BLaER1 (cell line): Measurements from ENCODE around the gene TBC1D2.
"Not testable (repeated sequence)": the region's sequence is repeated elsewhere in the genome, so short reads cannot be mapped to it uniquely, and the experiment has no call there.

Experiments used
- H3K27ac ChIP-seq: shearing (Covaris generic); formaldehyde crosslinking; 2 replicates; pipeline ENCODE4 v1.8.1; 2022
- H3K27me3 ChIP-seq: shearing (Covaris generic); formaldehyde crosslinking; 2 replicates; pipeline ENCODE4 v1.8.1; 2022
- H3K36me3 ChIP-seq: shearing (Covaris generic); formaldehyde crosslinking; 2 replicates; pipeline ENCODE4 v1.8.1; 2022
- H3K4me1 ChIP-seq: shearing (Covaris generic); formaldehyde crosslinking; 2 replicates; pipeline ENCODE4 v1.8.1; 2022
- H3K4me2 ChIP-seq: shearing (Covaris generic); formaldehyde crosslinking; 2 replicates; pipeline ENCODE4 v1.8.1; 2022
- H3K4me3 ChIP-seq: shearing (Covaris generic); formaldehyde crosslinking; 2 replicates; pipeline ENCODE4 v1.8.1; 2022
- H3K9ac ChIP-seq: shearing (Covaris generic); formaldehyde crosslinking; 2 replicates; pipeline ENCODE4 v1.8.1; 2022
- H3K9me3 ChIP-seq: shearing (Covaris generic); formaldehyde crosslinking; 2 replicates; pipeline ENCODE4 v1.8.1; 2022
- H4K20me1 ChIP-seq: shearing (Covaris generic); formaldehyde crosslinking; 2 replicates; pipeline ENCODE4 v1.8.1; 2022
- Cebpa-rat ChIP-seq: shearing (Covaris generic); IDR thresholded peaks from 2 replicates; pipeline ENCODE4 v1.8.1; 2022

TBC1D2 gene

GRCh38 chr9:98290411-98290810 lies 35.0 kb upstream of the TBC1D2 start:
- Histone ChIP-seq H3K4me2 (no peak overlapping the region), H3K27ac (no peak overlapping the region), H3K9ac (no peak overlapping the region), H3K4me1 (no peaks in the 10 kb centered on the region), H3K27me3 (no peaks in the 10 kb centered on the region), H4K20me1 (no peaks in the 10 kb centered on the region), H3K9me3 (no peaks in the 10 kb centered on the region), H3K4me3 (no peak overlapping the region), H3K36me3 (no peaks in the 10 kb centered on the region)
- TF ChIP-seq Cebpa-rat: no peak

GRCh38 chr9:98289614-98290201 lies 34.3 kb upstream of the TBC1D2 start:
- Histone ChIP-seq H3K4me1 (no peaks in the 10 kb centered on the region), H3K9ac (no peak overlapping the region), H3K36me3 (no peaks in the 10 kb centered on the region), H4K20me1 (no peaks in the 10 kb centered on the region), H3K4me3 (no peak overlapping the region), H3K9me3 (no peaks in the 10 kb centered on the region), H3K4me2 (no peak overlapping the region), H3K27ac (no peak overlapping the region), H3K27me3 (no peaks in the 10 kb centered on the region)
- TF ChIP-seq Cebpa-rat: no peak

- H3K27ac ChIP-seq: no peak overlapping the region
- H3K27me3 ChIP-seq: no peaks in the 10 kb centered on the region
- no peaks in the 10 kb centered on the region for H3K4me1 ChIP-seq
- H3K36me3 ChIP-seq: no peaks in the 10 kb centered on the region
- H3K4me2 ChIP-seq: no peak overlapping the region
- H3K9me3 ChIP-seq: no peaks in the 10 kb centered on the region
- no peak overlapping the region for H3K9ac ChIP-seq
- TF ChIP-seq Cebpa-rat: no peak
- no peak overlapping the region for H3K4me3 ChIP-seq
- H4K20me1 ChIP-seq: no peaks in the 10 kb centered on the region
These were observed 33.4 kb upstream of the TBC1D2 start for GRCh38 chr9:98288881-98289280.

- Histone ChIP-seq H3K4me1 (no peaks in the 10 kb centered on the region), H3K4me2 (no peak overlapping the region), H3K9ac (no peak overlapping the region), H3K36me3 (no peaks in the 10 kb centered on the region), H3K27me3 (no peaks in the 10 kb centered on the region), H3K27ac (no peak overlapping the region), H3K9me3 (no peaks in the 10 kb centered on the region), H3K4me3 (no peak overlapping the region), H4K20me1 (no peaks in the 10 kb centered on the region)
- no peak for TF ChIP-seq Cebpa-rat
These were observed 31.9 kb upstream of the TBC1D2 start for GRCh38 chr9:98287384-98287783.

- TF ChIP-seq Cebpa-rat: no peak
- Histone ChIP-seq H3K9me3 (no peaks in the 10 kb centered on the region), H3K36me3 (no peaks in the 10 kb centered on the region), H3K4me1 (no peaks in the 10 kb centered on the region), H3K27me3 (no peaks in the 10 kb centered on the region), H3K4me2 (no peak overlapping the region), H4K20me1 (no peaks in the 10 kb centered on the region), H3K27ac (no peak overlapping the region), H3K9ac (no peak overlapping the region), H3K4me3 (no peak overlapping the region)
These were observed 30.0 kb upstream of the TBC1D2 start for GRCh38 chr9:98285446-98285845.

GRCh38 chr9:98284754-98285153 lies 29.3 kb upstream of the TBC1D2 start:
- H3K4me1 ChIP-seq: no peaks in the 10 kb centered on the region

GRCh38 chr9:98283143-98283542 lies 27.7 kb upstream of the TBC1D2 start:
- not testable (repeated sequence) for H3K9ac ChIP-seq, H3K27ac ChIP-seq, H3K36me3 ChIP-seq, H3K4me2 ChIP-seq, H3K27me3 ChIP-seq, H3K4me1 ChIP-seq, H4K20me1 ChIP-seq, H3K9me3 ChIP-seq, H3K4me3 ChIP-seq

More at GRCh38 chr9:98284754-98285153, 29.3 kb upstream of the TBC1D2 start:
- no peak overlapping the region for H3K9ac ChIP-seq
- no peak overlapping the region for H3K4me2 ChIP-seq
- no peaks in the 10 kb centered on the region for H3K27me3 ChIP-seq
- no peaks in the 10 kb centered on the region for H4K20me1 ChIP-seq
- H3K36me3 ChIP-seq: no peaks in the 10 kb centered on the region
- H3K9me3 ChIP-seq: no peaks in the 10 kb centered on the region
- H3K27ac ChIP-seq: no peak overlapping the region
- no peak for TF ChIP-seq Cebpa-rat
- H3K4me3 ChIP-seq: no peak overlapping the region

GRCh38 chr9:98281281-98281680 lies 25.8 kb upstream of the TBC1D2 start:
- H4K20me1 ChIP-seq: no peaks in the 10 kb centered on the region
- H3K4me3 ChIP-seq: no peak overlapping the region
- H3K9me3 ChIP-seq: no peaks in the 10 kb centered on the region
- H3K27ac ChIP-seq: no peak overlapping the region
- H3K4me2 ChIP-seq: no peak overlapping the region
- no peak for TF ChIP-seq Cebpa-rat
- no peak overlapping the region for H3K9ac ChIP-seq
- H3K4me1 ChIP-seq: no peaks in the 10 kb centered on the region
- H3K36me3 ChIP-seq: no peaks in the 10 kb centered on the region
- no peaks in the 10 kb centered on the region for H3K27me3 ChIP-seq

- no peak overlapping the region for H3K4me3 ChIP-seq
- H3K9me3 ChIP-seq: no peaks in the 10 kb centered on the region
- H3K27me3 ChIP-seq: no peaks in the 10 kb centered on the region
These were observed 25.1 kb upstream of the TBC1D2 start for GRCh38 chr9:98280574-98280973.

GRCh38 chr9:98280162-98280561 lies 24.7 kb upstream of the TBC1D2 start:
- Histone ChIP-seq H3K27me3 (no peaks in the 10 kb centered on the region), H3K4me3 (no peak overlapping the region), H3K27ac (no peak overlapping the region), H4K20me1 (no peaks in the 10 kb centered on the region), H3K4me1 (no peaks in the 10 kb centered on the region), H3K36me3 (no peaks in the 10 kb centered on the region), H3K9ac (no peak overlapping the region), H3K9me3 (no peaks in the 10 kb centered on the region), H3K4me2 (no peak overlapping the region)
- TF ChIP-seq Cebpa-rat: no peak

More at GRCh38 chr9:98280574-98280973, 25.1 kb upstream of the TBC1D2 start:
- no peak overlapping the region for H3K4me2 ChIP-seq
- H3K9ac ChIP-seq: no peak overlapping the region
- H3K27ac ChIP-seq: no peak overlapping the region
- no peaks in the 10 kb centered on the region for H4K20me1 ChIP-seq
- H3K4me1 ChIP-seq: no peaks in the 10 kb centered on the region
- no peak for TF ChIP-seq Cebpa-rat
- H3K36me3 ChIP-seq: no peaks in the 10 kb centered on the region

- Histone ChIP-seq H3K9me3 (no peaks in the 10 kb centered on the region), H3K36me3 (no peaks in the 10 kb centered on the region), H4K20me1 (no peaks in the 10 kb centered on the region), H3K27ac (no peak overlapping the region), H3K4me3 (no peak overlapping the region), H3K9ac (no peak overlapping the region), H3K4me1 (no peaks in the 10 kb centered on the region), H3K27me3 (no peaks in the 10 kb centered on the region), H3K4me2 (no peak overlapping the region)
- no peak for TF ChIP-seq Cebpa-rat
These were observed 21.5 kb upstream of the TBC1D2 start for GRCh38 chr9:98276907-98277469.
